Stimulated activated CD4-positive, alpha-beta T cell treated with anti-CD3 and anti-CD28 coated beads, Interleukin-4, amount 100 ng/mL, for 1 hour (primary cell): ENCODE measurements around the gene ZNF582.

Experiments used
- DNase-seq: peaks from one replicate; pipeline ENCODE4 v3.0.0-alpha.2; 2020

Gene ZNF582

GRCh38 chr19:56393119-56394012 lies at the start of gene ZNF582:
Gene ZNF582 (minus strand): TSS chr19:56393534. CDS start chr19:56391752, 1,782 bp downstream.
- DNase-seq: peak; percentile 90

- no peak for DNase-seq
These were observed 48.0 kb upstream of the ZNF582 start for GRCh38 chr19:56441206-56441792.

DNA sequence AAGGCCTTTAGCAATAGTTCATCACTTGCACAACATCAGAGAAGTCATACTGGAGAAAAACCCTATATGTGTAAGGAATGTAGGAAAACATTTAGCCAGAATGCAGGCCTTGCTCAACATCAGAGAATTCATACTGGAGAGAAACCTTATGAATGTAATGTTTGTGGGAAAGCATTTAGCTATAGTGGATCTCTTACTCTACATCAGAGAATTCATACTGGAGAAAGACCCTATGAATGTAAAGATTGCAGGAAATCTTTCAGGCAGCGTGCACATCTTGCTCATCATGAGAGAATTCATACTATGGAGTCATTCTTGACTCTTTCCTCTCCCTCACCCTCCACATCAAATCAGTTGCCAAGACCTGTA lies 30.6 kb upstream of the ZNF582 start:
- no peak for DNase-seq

DNA sequence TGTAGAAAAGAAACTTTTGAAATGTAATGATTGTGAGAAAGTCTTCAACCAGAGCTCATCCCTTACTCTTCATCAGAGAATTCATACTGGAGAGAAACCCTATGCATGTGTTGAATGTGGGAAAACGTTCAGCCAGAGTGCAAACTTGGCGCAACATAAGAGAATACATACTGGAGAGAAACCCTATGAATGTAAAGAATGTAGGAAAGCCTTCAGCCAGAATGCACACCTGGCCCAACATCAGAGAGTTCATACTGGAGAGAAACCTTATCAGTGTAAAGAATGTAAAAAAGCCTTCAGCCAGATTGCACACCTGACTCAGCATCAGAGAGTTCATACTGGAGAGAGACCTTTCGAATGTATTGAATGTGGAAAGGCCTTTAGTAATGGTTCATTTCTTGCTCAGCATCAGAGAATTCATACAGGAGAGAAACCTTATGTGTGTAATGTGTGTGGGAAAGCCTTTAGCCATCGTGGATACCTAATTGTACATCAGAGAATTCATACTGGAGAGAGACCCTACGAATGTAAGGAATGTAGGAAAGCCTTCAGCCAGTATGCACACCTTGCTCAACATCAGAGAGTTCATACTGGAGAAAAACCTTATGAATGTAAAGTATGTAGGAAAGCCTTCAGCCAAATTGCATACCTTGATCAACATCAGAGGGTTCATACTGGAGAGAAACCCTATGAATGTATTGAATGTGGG lies 30.1 kb upstream of the ZNF582 start:
- DNase-seq: no peak

GRCh38 chr19:56405062-56405461 lies 11.7 kb upstream of the ZNF582 start:
- no peak for DNase-seq

DNA sequence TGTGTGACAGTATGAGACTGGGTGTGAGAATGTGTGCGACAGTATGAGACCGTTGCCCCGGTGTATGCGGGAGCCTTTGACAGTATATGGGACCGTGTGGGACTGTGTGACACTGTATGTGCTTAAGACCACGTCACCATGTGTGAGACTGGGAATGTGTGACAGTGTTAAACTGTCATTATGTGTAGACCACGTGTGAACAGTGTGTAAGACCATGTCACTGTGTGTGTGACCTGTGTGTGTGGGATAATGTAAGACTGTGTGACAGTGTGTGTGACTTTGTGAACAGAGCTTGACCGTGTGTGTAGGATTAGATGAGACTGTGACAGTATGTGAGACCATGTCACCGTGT lies 11.3 kb upstream of the ZNF582 start:
- DNase-seq: no peak

DNA sequence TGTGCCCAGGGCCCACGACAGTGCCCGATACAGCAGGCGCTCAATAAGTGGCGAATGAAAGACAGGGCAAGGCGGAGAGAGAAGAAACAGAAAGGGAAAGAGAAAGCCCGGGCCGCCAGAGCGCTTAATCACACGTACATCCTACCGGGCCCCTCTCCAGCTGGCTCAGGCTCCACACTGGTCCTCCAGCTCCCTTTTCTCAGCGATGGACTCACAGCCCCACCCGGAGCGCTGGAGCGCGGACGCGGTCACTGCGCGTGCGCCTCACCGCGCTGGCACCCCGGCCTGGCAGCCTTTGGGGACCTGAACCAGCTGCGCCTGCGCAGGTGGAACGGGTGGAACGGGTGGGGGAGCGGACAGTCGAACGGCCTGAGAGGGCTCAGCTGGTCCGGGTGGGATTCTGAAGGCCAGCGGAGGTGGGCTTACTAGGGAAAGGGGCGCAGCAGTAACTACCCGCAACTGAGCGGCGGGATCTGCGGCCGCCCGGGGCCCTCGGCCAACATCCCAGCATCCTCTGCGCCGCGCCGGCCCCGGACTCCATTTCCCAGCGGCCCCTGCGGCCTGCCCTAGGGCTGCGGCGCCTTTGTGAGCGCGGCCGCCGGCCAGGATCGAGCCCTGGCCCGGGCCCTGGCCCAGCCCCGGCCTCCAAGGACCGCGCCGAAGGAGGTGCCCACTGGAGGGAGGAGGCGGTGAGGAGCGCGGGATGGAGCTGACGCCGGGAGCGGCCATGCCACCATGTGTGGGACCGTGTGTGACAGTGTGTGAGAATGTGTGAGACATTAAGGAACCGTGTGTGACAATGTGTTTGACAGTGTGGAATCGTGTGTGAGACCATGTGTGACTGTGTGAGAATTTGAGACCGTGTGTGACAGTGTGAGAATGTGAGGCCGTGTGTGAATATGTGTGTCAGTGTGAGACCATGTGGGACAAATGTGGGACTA lies 10.7 kb upstream of the ZNF582 start, which contains the start of gene ZNF583:
ZNF583 (plus strand) TSS at position 569 of the 941 bp plus-strand sequence. CDS start 2,783 bp downstream, outside the sequence.
- peak; percentile 87 for DNase-seq

DNA sequence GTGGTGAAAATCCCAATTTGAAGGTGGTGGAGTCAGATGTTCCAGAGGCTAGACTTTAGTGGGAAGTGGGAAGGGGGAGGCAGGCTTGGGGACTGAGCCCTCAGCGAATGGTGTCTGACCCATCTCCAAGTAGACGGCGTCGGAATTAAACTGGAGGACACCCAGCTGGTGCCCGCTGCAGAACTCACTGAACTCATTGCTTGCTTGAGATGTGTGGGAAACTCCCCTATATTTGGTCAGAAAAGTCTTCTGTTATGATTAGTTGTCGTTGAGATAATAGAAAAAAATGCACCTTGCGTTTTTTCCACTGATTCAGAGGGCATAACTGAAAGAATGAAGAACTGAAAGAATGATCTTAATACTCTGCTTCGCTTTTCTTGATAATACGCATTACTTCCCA lies 9.9 kb upstream of the ZNF582 start:
- DNase-seq: peak; percentile 24

DNA sequence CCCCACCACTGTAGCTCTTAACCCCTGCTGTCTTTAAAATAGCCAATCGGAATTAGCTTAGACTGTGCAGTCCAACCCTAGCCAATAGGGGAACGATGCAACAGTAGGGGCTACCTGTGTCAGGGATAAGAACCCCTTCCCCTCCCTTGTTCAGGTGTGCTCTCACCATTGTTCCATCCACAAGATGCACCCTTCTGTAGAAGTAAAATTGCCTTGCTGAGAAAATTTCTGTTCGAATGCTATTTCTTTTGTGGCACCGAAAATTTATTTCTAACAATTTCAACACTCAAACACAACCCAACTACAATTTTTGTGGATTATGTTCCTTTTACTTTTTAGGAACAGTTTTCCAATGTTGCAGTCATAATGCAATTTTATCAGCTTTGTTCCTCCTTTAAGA lies 7.2 kb upstream of the ZNF582 start:
- no peak for DNase-seq

GRCh38 chr19:56398809-56399208 lies 5.5 kb upstream of the ZNF582 start:
- DNase-seq: no peak

DNA sequence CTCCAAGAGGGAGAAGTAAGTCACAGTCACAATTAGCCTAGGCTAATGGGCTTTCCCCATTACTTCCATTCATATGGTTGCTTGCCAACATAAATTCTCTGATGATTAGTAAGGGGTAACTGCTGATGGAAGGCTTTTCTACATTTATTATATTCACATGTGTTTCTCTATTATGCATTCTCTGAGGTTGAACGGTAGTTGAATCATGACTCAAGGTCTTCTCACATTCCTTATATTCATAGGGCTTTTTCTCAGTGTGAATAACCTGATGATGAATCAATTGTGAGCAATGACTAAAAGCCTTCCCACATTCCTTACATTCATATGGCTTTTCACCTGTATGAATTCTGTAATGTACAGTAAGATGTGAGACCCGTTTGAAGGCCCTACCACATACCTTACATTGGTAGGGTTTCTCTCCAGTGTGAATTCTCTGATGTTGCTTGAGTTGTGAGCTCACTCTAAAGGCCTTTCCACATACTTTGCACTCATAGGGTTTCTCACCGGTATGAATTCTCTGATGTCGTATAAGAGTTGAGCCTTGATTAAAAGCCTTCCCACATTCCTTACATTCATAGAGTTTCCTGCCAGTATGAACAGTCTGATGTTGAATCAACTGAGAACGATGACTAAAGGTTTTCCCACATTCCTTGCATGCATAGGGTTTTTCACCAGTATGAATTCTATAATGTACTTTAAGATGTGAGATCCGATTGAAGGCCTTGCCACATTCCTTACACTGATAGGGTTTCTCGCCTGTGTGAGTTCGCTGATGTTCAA lies 9.3 kb downstream of the ZNF582 start:
- DNase-seq: no peak

DNA sequence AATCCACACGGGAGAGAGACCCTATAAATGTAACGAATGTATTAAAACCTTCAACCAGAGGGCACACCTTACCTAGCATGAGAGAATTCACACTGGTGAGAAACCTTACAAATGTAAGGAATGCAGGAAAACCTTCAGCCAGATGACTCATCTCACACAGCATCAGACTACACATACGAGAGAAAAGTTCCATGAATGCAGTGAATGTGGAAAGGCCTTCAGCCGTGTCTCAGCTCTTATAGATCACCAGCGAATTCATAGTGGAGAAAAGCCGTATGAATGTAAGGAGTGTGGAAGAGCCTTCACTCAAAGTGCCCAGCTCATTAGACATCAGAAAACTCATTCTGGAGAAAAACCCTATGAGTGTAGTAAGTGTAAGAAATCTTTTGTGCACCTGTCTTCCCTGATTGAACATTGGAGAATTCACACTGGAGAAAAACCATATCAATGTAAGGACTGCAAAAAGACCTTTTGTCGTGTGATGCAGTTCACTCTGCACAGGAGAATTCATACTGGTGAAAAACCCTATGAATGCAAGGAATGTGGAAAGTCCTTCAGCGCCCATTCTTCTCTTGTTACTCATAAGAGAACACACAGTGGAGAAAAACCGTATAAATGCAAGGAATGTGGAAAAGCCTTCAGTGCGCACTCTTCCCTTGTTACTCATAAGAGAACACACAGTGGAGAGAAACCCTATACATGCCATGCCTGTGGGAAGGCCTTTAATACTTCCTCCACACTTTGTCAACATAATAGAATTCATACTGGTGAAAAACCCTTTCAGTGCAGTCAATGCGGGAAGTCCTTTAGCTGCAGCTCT lies 16.0 kb downstream of the ZNF582 start:
- DNase-seq: no peak

GRCh38 chr19:56372281-56372680 lies 21.1 kb downstream of the ZNF582 start:
- DNase-seq: no peak

GRCh38 chr19:56369886-56370676 lies 23.3 kb downstream of the ZNF582 start:
- no peak for DNase-seq

- peak; percentile 73 for DNase-seq
These were observed 25.3 kb downstream of the ZNF582 start for GRCh38 chr19:56367829-56368711.

DNA sequence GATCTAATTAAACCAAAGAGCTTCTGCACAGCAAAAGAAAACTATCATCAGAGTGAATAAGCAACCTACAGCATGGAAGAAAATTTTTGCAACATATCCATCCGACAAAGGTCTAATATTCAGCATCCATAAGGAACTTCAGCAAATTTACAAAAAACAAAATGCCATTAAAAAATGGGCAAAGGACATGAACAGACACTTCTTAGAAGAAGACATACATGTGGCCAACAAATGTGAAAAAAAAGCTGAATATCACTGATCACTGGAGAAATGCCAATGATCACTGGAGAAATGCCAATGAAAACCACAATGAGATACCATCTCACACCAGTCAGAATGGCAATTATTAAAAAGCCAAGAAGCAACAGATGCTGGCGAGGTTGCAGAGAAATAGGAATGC lies 32.5 kb downstream of the ZNF582 start:
- DNase-seq: no peak

DNA sequence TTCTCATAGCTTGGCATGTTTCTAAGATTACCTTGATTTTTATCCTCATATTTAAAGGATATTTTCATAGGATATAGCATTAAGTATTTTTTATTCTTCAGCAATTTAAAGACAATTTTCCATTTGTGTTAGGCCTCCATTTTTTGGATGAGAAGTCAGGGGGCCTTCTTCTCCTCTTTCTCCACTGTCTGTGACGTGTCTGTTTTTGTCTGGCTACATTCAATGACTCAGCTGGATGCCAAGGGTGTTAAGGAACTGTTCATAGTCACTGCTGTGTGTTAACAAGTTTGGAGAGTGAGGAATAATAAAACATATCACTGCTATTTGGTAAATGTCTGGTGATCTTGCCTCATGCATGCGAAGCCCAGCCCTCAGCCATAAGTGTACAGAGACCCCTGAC lies 36.4 kb downstream of the ZNF582 start:
- no peak for DNase-seq

GRCh38 chr19:56355517-56355916 lies 37.8 kb downstream of the ZNF582 start:
- no peak for DNase-seq

GRCh38 chr19:56351208-56351607 lies 42.1 kb downstream of the ZNF582 start:
- no peak for DNase-seq
